Mucosa of rectum (tissue), 2 donors: Measurements from ENCODE around the gene PCDHA8.

ENCODE experiments used
- H3K27ac ChIP-seq, 2 donors: one replicate each; pipeline ENCODE4 v1.7.0; 2013; ENCODE audit warnings: inconsistent platforms in 2 of 2, low read depth in 2 of 2, low read length in 2 of 2
- H3K27me3 ChIP-seq, 2 donors: one replicate each; pipeline ENCODE4 v1.7.0; 2013; ENCODE audit warnings: low read length in 2 of 2; ENCODE audit not compliant: control insufficient read depth in 2 of 2, insufficient read depth in 2 of 2
- H3K36me3 ChIP-seq, 2 donors: one replicate each; pipeline ENCODE4 v1.7.0; 2013; ENCODE audit warnings: low read length in 2 of 2; ENCODE audit not compliant: control insufficient read depth in 2 of 2, insufficient read depth in 2 of 2
- H3K4me1 ChIP-seq, 2 donors: one replicate each; pipeline ENCODE4 v1.7.0; 2013; ENCODE audit warnings: low read length in 2 of 2, mild to moderate bottlenecking in 1 of 2; ENCODE audit not compliant: control insufficient read depth in 2 of 2, insufficient read depth in 2 of 2
- H3K4me3 ChIP-seq, 2 donors: one replicate each; pipeline ENCODE4 v1.7.0; 2013; ENCODE audit warnings: low read length in 2 of 2
- H3K9ac ChIP-seq, 2 donors: one replicate each; pipeline ENCODE4 v1.7.0; 2013; ENCODE audit warnings: low read length in 2 of 2, low read depth in 1 of 2, mild to moderate bottlenecking in 1 of 2
- H3K9me3 ChIP-seq, 2 donors: one replicate each; pipeline ENCODE4 v1.7.0; 2013; ENCODE audit warnings: low read length in 2 of 2; ENCODE audit not compliant: control insufficient read depth in 2 of 2
- donor health status: healthy.
- donor health status: Normal muscosa, but diverticular disease.

PCDHA8 gene

GRCh38 chr5:140855772-140856674 lies 15.0 kb downstream of the PCDHA8 start, which contains the start of gene PCDHA10:
Gene PCDHA10 (plus strand): TSS chr5:140855897. CDS start chr5:140856049, 152 bp downstream.
- Histone ChIP-seq H3K27me3 (no peaks in the 10 kb centered on the region), H3K9ac (no peak within 1 kb of the TSS), H3K4me3 (no peak within 1 kb of the TSS)

GRCh38 chr5:140857177-140857986 lies 16.4 kb downstream of the PCDHA8 start:
- Histone ChIP-seq H3K9me3 (peaks cover 0 to 10% of the 10 kb centered on the region in 2 donors), H3K4me1 (no peaks in the 10 kb centered on the region), H3K36me3 (no peaks in the 10 kb centered on the region), H3K4me3 (no peak overlapping the region), H3K9ac (no peak overlapping the region), H3K27ac (no peak overlapping the region), H3K27me3 (no peaks in the 10 kb centered on the region)

More at GRCh38 chr5:140855772-140856674, 15.0 kb downstream of the PCDHA8 start, which contains the start of gene PCDHA10:
- Histone ChIP-seq H3K36me3 (no peaks in the 10 kb centered on the region), H3K9me3 (peaks cover 0 to 5% of the 10 kb centered on the region in 2 donors), H3K4me1 (no peaks in the 10 kb centered on the region), H3K27ac (no peak within 1 kb of the TSS)

GRCh38 chr5:140857987-140858240 lies 16.9 kb downstream of the PCDHA8 start:
- H3K36me3 ChIP-seq: no peaks in the 10 kb centered on the region
- no peak overlapping the region for H3K27ac ChIP-seq
- H3K27me3 ChIP-seq: no peaks in the 10 kb centered on the region
- no peak overlapping the region for H3K4me3 ChIP-seq
- no peak overlapping the region for H3K9ac ChIP-seq
- no peaks in the 10 kb centered on the region for H3K4me1 ChIP-seq
- peaks cover 0 to 13% of the 10 kb centered on the region in 2 donors for H3K9me3 ChIP-seq

GRCh38 chr5:140862441-140863295 lies 21.7 kb downstream of the PCDHA8 start:
- no peaks in the 10 kb centered on the region for H3K36me3 ChIP-seq
- H3K4me3 ChIP-seq: no peak overlapping the region
- no peak overlapping the region for H3K9ac ChIP-seq
- H3K27ac ChIP-seq: no peak overlapping the region
- H3K9me3 ChIP-seq: peaks cover 0 to 16% of the 10 kb centered on the region in 2 donors
- no peaks in the 10 kb centered on the region for H3K27me3 ChIP-seq
- no peaks in the 10 kb centered on the region for H3K4me1 ChIP-seq

GRCh38 chr5:140868721-140869554 lies 28.0 kb downstream of the PCDHA8 start, which contains the start of gene PCDHA11:
Gene PCDHA11 (plus strand): TSS chr5:140868957. CDS start chr5:140869104, 147 bp downstream.
- no peaks in the 10 kb centered on the region for H3K27me3 ChIP-seq
- no peak within 1 kb of the TSS for H3K9ac ChIP-seq
- H3K9me3 ChIP-seq: peaks cover 2 to 6% of the 10 kb centered on the region in 2 donors
- H3K4me1 ChIP-seq: no peaks in the 10 kb centered on the region
- H3K36me3 ChIP-seq: no peaks in the 10 kb centered on the region
- no peak within 1 kb of the TSS for H3K4me3 ChIP-seq
- no peak within 1 kb of the TSS for H3K27ac ChIP-seq

- Histone ChIP-seq H3K4me3 (no peak overlapping the region), H3K27ac (no peak overlapping the region), H3K9me3 (peaks cover 6 to 8% of the 10 kb centered on the region in 2 donors), H3K4me1 (no peaks in the 10 kb centered on the region), H3K9ac (no peak overlapping the region), H3K27me3 (no peaks in the 10 kb centered on the region), H3K36me3 (no peaks in the 10 kb centered on the region)
Measured at GRCh38 chr5:140869555-140869886, 28.5 kb downstream of the PCDHA8 start.

GRCh38 chr5:140870221-140871201 lies 29.5 kb downstream of the PCDHA8 start:
- Histone ChIP-seq H3K9me3 (peaks cover 9 to 11% of the 10 kb centered on the region in 2 donors), H3K4me1 (no peaks in the 10 kb centered on the region), H3K4me3 (no peak overlapping the region), H3K27me3 (no peaks in the 10 kb centered on the region), H3K9ac (no peak overlapping the region), H3K27ac (no peak overlapping the region), H3K36me3 (no peaks in the 10 kb centered on the region)

- Histone ChIP-seq H3K4me1 (no peaks in the 10 kb centered on the region), H3K4me3 (no peak within 1 kb of the TSS), H3K27ac (no peak within 1 kb of the TSS), H3K9ac (no peak within 1 kb of the TSS), H3K36me3 (no peaks in the 10 kb centered on the region), H3K27me3 (no peaks in the 10 kb centered on the region), H3K9me3 (peaks cover 11 to 12% of the 10 kb centered on the region in 2 donors)
Measured at GRCh38 chr5:140875085-140876065, 34.4 kb downstream of the PCDHA8 start, which contains the start of gene PCDHA12. Gene PCDHA12 (plus strand): TSS chr5:140875308. CDS start chr5:140875473, 165 bp downstream.
